GM18508 (cell line): Measurements from ENCODE around the gene CNOT10.

Source experiments
- ATAC-seq: cut with Tn5 transposase; IDR thresholded peaks from one replicate; pipeline ENCODE4 v1.9.1; 2021; ENCODE audit warnings: moderate number of reproducible peaks; ENCODE audit not compliant: insufficient read depth, unreplicated experiment

CNOT10 gene

GRCh38 chr3:32816439-32817256 lies 131.7 kb downstream of the CNOT10 start:
- ATAC-seq, result no peak

GRCh38 chr3:32817257-32817557 lies 132.2 kb downstream of the CNOT10 start:
- no peak for ATAC-seq

GRCh38 chr3:32817558-32818228 lies 132.7 kb downstream of the CNOT10 start, which contains the start of gene TRIM71:
TSS of gene TRIM71 (plus strand) at chr3:32817997. CDS start at chr3:32818081, 84 bp downstream.
- no peak for ATAC-seq

- ATAC-seq, result no peak
These were observed 133.4 kb downstream of the CNOT10 start for GRCh38 chr3:32818229-32818969.

DNA sequence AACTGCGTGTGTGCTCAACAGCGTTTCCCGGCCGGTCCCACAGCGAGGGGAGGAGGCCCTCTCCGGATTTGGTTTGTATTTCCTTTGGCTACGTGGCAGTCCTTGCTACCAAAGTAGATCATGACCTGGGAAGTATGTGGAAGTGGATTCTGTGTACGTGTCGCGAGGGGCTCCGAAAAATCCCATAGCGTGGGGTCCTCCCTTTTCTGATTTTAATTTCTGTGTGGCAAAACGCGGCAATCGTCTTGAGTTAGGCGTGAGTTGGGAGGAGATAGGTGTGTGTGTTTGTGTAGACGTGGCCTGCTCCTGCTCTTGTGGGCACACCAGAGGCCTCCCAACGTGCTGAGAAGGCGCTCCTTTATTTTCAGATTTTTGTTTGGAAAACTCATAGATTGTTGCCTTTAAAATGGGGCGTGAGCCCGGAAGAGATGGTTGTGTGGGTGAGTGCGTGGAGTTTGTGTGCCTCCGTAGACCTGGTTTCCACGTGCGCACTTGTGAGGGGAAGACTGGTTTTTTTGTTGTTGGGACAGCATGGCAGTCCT lies 134.1 kb downstream of the CNOT10 start:
- ATAC-seq, result no peak

DNA sequence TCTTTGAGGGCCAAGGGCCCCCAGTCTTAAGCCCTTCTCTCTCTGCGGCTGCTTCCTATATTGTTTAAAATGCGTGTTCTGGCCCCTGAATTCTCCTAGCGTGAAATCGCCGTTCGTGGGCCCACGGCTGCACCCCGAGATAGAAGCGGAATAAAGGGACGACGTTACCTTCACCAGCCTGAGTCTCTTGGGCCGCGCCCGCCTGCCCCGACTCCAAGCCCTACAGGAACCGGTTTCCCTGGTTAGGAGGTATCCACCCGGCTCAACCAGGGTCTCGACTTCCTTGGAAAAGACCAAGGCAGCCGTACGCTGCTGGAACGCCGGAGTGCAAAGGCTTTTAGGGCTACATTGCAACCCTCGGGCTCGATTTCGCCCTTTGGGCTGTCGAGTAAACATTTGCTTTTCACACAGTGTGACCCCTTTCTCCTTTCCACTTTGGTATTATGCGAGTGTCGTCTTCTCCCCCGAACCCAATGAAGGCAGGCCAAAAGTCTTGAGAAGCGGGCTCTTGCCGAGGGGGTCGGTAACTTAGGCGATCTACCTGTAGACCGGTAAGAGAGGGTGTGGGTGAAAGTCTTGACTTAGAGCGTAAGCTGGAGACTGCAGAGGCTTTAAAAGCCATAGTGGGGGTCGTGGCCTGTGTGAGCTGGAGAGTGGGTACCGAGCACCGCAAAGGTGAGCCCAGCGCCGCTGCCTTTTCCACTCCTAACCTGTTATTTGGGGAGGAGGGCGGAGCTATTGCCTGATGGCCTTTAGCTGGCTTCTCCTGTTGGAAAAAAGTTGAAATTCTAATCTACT lies 134.8 kb downstream of the CNOT10 start:
- no peak for ATAC-seq

DNA sequence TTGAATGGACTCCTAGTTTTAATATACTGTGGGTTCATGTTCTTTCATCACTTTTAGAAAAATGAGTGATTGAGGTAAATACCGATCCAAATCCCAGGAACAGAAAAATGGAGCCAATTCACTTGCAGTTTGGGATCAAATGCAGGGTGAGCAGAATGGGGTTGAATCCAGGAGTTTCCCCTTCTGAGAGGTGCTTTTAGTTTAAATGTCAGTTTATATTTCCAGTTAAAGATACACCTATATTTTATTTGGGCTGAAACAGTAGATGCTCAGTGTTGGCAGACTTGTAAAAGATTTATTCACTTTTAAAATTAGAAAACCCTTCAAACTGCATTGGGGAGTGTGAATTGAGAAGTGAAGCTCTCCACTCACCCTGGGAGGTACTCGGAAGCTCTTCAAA lies 135.4 kb downstream of the CNOT10 start:
- no peak for ATAC-seq

GRCh38 chr3:32820971-32821685 lies 136.1 kb downstream of the CNOT10 start:
- no peak for ATAC-seq

GRCh38 chr3:32821686-32822296 lies 136.8 kb downstream of the CNOT10 start:
- ATAC-seq, result no peak

DNA sequence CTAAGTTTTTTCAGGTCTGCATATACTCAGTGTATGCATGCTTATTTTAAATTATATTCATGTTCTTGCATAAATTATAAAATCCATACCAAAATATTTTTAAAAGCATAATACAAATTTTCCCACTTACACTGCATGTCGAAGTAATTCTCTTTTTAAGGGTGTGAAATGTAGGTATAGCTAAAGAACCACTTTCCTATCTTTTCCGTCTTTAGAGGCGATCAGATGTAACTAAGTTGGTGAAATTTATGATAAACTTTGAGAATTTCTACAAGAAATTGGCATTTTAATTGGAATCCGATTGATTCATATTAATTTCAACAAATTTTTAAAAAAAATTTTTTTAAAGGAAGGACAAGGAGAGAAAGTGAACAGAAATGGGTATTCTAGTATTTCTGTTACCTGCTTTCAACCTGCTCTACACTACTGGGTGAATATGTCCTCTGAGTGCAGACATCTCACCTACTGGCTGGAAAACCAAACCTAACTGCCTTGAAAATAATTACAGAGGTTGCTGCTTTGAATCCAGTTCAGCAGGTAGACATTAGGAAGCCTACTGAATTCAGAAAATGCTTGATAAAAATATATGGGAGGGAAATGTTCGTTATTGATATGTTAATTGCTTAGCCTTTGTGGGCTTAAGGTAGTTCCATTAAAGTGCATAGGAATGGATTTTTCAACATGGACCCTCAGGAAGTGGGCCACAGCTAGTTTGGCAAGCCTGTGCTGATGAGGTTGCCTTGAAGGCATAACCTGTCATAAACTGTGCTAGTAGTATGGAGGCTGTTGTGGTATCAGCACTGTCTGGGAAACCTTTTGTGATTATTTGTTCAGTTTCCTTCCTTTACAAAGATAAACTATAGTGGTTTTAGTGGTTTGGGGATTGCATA lies 137.9 kb downstream of the CNOT10 start:
- ATAC-seq, result no peak
